Activated effector memory CD4-positive, alpha-beta T cell treated with Interleukin-2 at 50 U/mL for 16 hours (primary cell): ENCODE results near the gene LUC7L.
"Not testable (repeated sequence)": the region's sequence is repeated elsewhere in the genome, so short reads cannot be mapped to it uniquely, and the experiment has no call there.

Source experiments
- DNase-seq: peaks from one replicate; pipeline ENCODE4 v3.0.0-alpha.2; 2020

The LUC7L gene

DNA sequence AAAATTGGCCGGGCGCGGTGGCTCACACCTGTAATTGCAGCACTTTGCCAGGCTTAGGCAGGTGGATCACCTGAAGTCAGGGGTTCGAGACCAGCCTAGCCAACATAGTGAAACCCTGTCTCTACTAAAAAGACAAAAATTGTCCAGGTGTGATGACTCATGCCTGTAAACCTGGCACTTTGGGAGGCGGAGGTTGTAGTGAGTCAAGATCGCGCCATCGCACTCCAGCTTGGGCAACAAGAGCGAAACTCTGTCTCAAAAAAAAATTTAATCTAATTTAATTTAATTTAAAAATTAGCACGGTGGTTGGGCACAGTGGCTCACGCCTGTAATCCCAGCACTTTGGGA is 50.6 kb downstream of the LUC7L start:
- DNase-seq = no peak

DNA sequence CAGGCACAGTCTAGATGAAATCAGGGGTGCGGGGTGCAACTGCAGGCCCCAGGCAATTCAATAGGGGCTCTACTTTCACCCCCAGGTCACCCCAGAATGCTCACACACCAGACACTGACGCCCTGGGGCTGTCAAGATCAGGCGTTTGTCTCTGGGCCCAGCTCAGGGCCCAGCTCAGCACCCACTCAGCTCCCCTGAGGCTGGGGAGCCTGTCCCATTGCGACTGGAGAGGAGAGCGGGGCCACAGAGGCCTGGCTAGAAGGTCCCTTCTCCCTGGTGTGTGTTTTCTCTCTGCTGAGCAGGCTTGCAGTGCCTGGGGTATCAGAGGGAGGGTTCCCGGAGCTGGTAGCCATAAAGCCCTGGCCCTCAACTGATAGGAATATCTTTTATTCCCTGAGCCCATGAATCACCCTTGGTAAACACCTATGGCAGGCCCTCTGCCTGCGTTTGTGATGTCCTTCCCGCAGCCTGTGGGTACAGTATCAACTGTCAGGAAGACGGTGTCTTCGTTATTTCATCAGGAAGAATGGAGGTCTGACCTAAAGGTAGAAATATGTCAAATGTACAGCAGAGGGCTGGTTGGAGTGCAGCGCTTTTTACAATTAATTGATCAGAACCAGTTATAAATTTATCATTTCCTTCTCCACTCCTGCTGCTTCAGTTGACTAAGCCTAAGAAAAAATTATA is 51.1 kb downstream of the LUC7L start:
- no peak for DNase-seq

DNA sequence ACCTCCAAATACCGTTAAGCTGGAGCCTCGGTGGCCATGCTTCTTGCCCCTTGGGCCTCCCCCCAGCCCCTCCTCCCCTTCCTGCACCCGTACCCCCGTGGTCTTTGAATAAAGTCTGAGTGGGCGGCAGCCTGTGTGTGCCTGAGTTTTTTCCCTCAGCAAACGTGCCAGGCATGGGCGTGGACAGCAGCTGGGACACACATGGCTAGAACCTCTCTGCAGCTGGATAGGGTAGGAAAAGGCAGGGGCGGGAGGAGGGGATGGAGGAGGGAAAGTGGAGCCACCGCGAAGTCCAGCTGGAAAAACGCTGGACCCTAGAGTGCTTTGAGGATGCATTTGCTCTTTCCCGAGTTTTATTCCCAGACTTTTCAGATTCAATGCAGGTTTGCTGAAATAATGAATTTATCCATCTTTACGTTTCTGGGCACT is 51.8 kb downstream of the LUC7L start:
- no peak for DNase-seq

DNA sequence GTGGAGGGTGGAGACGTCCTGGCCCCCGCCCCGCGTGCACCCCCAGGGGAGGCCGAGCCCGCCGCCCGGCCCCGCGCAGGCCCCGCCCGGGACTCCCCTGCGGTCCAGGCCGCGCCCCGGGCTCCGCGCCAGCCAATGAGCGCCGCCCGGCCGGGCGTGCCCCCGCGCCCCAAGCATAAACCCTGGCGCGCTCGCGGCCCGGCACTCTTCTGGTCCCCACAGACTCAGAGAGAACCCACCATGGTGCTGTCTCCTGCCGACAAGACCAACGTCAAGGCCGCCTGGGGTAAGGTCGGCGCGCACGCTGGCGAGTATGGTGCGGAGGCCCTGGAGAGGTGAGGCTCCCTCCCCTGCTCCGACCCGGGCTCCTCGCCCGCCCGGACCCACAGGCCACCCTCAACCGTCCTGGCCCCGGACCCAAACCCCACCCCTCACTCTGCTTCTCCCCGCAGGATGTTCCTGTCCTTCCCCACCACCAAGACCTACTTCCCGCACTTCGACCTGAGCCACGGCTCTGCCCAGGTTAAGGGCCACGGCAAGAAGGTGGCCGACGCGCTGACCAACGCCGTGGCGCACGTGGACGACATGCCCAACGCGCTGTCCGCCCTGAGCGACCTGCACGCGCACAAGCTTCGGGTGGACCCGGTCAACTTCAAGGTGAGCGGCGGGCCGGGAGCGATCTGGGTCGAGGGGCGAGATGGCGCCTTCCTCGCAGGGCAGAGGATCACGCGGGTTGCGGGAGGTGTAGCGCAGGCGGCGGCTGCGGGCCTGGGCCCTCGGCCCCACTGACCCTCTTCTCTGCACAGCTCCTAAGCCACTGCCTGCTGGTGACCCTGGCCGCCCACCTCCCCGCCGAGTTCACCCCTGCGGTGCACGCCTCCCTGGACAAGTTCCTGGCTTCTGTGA is 52.5 kb downstream of the LUC7L start, which contains the start of gene HBA1:
Gene HBA1, plus strand, starts transcription at position 204 of the 906 bp plus-strand sequence. Its CDS starts 37 bp downstream, at position 241.
- not testable (repeated sequence) for DNase-seq

DNA sequence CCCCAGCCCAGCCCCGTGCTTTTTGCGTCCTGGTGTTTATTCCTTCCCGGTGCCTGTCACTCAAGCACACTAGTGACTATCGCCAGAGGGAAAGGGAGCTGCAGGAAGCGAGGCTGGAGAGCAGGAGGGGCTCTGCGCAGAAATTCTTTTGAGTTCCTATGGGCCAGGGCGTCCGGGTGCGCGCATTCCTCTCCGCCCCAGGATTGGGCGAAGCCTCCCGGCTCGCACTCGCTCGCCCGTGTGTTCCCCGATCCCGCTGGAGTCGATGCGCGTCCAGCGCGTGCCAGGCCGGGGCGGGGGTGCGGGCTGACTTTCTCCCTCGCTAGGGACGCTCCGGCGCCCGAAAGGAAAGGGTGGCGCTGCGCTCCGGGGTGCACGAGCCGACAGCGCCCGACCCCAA is 53.2 kb downstream of the LUC7L start:
- DNase-seq = not testable (repeated sequence)

DNA sequence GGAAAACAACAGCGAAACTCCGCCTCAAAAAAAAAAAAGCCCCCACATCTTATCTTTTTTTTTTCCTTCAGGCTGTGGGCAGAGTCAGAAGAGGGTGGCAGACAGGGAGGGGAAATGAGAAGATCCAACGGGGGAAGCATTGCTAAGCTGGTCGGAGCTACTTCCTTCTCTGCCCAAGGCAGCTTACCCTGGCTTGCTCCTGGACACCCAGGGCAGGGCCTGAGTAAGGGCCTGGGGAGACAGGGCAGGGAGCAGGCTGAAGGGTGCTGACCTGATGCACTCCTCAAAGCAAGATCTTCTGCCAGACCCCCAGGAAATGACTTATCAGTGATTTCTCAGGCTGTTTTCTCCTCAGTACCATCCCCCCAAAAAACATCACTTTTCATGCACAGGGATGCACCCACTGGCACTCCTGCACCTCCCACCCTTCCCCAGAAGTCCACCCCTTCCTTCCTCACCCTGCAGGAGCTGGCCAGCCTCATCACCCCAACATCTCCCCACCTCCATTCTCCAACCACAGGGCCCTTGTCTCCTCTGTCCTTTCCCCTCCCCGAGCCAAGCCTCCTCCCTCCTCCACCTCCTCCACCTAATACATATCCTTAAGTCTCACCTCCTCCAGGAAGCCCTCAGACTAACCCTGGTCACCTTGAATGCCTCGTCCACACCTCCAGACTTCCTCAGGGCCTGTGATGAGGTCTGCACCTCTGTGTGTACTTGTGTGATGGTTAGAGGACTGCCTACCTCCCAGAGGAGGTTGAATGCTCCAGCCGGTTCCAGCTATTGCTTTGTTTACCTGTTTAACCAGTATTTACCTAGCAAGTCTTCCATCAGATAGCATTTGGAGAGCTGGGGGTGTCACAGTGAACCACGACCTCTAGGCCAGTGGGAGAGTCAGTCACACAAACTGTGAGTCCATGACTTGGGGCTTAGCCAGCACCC is 54.0 kb downstream of the LUC7L start:
- no peak for DNase-seq

DNA sequence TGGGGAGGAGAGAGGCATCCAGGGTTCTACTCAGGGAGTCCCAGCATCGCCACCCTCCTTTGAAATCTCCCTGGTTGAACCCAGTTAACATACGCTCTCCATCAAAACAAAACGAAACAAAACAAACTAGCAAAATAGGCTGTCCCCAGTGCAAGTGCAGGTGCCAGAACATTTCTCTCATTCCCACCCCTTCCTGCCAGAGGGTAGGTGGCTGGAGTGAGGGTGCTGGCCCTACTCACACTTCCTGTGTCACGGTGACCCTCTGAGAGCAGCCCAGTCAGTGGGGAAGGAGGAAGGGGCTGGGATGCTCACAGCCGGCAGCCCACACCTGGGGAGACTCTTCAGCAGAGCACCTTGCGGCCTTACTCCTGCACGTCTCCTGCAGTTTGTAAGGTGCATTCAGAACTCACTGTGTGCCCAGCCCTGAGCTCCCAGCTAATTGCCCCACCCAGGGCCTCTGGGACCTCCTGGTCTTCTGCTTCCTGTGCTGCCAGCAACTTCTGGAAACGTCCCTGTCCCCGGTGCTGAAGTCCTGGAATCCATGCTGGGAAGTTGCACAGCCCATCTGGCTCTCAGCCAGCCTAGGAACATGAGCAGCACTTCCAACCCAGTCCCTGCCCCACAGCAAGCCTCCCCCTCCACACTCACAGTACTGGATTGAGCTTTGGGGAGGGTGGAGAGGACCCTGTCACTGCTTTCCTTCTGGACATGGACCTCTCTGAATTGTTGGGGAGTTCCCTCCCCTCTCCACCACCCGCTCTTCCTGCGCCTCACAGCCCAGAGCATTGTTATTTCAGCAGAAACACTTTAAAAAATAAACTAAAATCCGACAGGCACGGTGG is 55.1 kb downstream of the LUC7L start:
- not testable (repeated sequence) for DNase-seq

DNA sequence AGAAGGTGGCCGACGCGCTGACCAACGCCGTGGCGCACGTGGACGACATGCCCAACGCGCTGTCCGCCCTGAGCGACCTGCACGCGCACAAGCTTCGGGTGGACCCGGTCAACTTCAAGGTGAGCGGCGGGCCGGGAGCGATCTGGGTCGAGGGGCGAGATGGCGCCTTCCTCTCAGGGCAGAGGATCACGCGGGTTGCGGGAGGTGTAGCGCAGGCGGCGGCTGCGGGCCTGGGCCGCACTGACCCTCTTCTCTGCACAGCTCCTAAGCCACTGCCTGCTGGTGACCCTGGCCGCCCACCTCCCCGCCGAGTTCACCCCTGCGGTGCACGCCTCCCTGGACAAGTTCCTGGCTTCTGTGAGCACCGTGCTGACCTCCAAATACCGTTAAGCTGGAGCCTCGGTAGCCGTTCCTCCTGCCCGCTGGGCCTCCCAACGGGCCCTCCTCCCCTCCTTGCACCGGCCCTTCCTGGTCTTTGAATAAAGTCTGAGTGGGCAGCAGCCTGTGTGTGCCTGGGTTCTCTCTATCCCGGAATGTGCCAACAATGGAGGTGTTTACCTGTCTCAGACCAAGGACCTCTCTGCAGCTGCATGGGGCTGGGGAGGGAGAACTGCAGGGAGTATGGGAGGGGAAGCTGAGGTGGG is 55.9 kb downstream of the LUC7L start:
- DNase-seq = not testable (repeated sequence)

DNA sequence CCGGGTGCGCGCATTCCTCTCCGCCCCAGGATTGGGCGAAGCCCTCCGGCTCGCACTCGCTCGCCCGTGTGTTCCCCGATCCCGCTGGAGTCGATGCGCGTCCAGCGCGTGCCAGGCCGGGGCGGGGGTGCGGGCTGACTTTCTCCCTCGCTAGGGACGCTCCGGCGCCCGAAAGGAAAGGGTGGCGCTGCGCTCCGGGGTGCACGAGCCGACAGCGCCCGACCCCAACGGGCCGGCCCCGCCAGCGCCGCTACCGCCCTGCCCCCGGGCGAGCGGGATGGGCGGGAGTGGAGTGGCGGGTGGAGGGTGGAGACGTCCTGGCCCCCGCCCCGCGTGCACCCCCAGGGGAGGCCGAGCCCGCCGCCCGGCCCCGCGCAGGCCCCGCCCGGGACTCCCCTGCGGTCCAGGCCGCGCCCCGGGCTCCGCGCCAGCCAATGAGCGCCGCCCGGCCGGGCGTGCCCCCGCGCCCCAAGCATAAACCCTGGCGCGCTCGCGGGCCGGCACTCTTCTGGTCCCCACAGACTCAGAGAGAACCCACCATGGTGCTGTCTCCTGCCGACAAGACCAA is 56.8 kb downstream of the LUC7L start, which contains the start of gene HBA2:
Gene HBA2, plus strand, starts transcription at position 503 of the 568 bp plus-strand sequence. Its CDS starts 37 bp downstream, at position 540.
- DNase-seq = not testable (repeated sequence)

DNA sequence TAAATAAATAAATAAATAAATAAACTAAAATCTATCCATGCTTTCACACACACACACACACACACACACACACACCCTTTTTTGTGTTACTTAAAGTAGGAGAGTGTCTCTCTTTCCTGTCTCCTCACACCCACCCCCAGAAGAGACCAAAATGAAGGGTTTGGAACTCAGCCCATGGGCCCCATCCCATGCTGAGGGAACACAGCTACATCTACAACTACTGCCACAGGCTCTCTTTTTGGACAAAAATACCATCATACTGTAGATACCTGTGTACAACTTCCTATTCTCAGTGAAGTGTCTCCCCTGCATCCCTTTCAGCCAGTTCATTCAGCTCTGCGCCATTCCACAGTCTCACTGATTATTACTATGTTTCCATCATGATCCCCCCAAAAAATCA is 58.5 kb downstream of the LUC7L start:
- no peak for DNase-seq

DNA sequence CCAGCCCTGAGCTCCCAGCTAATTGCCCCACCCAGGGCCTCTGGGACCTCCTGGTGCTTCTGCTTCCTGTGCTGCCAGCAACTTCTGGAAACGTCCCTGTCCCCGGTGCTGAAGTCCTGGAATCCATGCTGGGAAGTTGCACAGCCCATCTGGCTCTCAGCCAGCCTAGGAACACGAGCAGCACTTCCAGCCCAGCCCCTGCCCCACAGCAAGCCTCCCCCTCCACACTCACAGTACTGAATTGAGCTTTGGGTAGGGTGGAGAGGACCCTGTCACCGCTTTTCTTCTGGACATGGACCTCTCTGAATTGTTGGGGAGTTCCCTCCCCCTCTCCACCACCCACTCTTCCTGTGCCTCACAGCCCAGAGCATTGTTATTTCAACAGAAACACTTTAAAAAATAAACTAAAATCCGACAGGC is 59.2 kb downstream of the LUC7L start:
- DNase-seq = not testable (repeated sequence)

DNA sequence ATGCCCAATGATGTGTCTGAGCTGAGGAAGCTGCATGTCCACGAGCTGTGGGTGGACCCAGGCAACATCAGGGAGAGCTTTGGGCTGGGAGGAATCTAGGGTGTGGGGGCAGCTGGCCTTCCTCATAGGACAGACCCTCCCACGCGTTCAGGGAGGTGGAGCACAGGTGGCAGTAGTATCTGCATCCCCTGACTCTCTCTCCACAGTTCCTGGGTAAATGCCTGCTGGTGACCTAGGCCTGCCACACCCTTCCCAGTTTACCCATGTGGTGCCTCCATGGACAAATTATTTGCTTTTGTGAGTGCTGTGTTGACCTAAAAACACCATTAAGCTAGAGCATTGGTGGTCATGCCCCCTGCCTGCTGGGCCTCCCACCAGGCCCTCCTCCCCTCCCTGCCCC is 60.2 kb downstream of the LUC7L start:
- no peak for DNase-seq

DNA sequence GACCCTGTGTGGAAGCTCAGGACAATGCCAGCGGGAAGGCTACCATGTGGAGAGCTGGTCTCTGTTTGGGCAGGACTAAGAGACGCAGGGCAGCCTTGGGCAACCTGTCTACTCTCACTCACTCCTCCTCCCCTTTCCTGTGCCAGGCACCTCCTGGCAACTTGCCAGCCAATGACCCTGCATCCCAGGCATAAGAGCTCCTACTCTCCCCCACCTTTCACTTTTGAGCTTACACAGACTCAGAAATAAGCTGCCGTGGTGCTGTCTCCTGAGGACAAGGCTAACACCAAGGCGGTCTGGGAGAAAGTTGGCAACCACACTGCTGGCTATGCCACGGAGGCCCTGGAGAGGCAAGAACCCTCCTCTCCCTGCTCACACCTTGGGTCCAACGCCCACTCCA is 60.8 kb downstream of the LUC7L start:
- DNase-seq = no peak

DNA sequence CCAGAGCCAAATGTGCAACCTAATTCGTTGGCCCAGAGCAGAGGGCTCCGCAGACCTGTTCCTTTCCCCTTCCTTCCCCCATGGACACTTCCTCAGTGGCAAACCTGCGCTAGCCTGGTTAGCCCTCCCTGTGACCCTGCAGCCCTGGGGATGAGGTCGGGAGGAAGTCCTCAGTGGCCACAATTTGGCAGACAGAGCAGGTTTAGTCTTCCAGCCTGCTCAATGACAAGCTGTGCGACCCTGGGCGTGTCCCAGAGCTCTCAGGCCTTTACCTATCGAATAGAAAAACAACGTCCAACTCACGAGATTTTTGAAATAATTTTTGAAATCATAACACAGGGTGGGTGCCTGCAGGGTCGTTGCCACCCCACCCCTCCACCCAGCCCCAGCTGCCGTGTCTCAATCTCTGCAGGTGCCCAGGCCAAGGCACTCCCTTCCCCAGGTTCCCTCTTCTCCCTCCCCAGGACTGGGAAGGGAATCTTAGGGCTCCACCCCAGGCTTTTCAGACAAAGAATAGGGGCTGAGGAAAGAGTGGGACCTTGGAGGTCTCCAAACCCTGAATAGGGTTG is 62.0 kb downstream of the LUC7L start:
- DNase-seq = no peak

DNA sequence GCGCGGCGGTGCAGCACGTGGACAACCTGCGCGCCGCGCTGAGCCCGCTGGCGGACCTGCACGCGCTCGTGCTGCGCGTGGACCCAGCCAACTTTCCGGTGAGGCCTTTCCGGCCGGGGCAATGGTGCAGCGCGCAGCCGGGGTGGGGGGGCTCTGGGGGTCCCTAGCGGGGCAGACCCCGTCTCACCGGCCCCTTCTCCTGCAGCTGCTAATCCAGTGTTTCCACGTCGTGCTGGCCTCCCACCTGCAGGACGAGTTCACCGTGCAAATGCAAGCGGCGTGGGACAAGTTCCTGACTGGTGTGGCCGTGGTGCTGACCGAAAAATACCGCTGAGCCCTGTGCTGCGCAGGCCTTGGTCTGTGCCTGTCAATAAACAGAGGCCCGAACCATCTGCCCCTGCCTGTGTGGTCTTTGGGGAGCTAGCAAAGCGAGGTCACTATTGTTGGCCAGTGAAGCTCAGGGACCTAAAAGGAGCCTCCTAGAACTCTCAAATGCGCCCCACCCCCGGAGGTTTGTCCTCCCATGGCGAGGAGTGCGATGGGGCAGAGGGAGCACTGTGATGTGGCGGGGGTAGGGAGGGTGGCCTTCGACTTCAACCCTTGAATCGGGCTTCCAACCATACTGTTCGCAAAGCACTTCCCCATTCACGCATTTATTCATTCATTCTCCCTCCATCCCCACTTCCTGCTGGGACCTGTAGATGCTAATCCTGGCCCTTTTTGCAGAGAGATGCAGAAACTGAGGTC is 62.7 kb downstream of the LUC7L start:
- DNase-seq = no peak

DNA sequence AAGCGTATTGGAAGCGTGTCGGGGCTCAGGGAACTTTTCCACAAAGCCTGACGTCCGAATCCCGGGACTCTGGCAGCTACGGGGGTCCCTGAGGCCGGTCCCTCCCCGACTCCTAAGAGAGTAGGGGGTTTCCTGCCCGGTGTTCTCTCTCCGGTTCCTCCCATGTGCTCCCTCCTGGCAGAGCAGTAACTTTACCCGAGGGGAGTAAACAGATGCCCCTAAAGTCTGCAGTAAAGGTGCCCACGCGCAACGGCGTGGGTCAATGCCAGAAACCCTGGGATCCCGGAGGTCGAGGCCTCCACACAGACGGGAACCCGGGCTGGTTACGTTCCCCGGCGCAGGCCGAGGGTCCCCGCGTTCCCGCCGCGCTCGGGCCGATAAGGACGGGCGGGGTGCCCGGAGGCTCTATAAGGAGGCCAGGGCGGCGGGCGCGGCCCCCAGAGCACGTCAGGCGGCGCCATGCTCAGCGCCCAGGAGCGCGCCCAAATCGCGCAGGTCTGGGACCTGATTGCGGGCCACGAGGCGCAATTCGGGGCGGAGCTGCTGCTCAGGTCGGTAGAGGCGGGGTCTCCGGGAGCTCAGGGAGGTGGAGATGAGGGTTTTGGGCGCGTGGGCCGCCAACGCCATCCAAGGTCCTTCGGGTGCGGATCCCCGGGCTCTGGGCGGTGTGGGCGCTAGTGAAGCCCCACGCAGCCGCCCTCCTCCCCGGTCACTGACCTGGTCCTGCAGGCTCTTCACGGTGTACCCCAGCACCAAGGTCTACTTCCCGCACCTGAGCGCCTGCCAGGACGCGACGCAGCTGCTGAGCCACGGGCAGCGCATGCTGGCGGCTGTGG is 63.5 kb downstream of the LUC7L start, which contains the start of gene HBM:
Gene HBM, plus strand, starts transcription at position 440 of the 836 bp plus-strand sequence. Its CDS starts 20 bp downstream, at position 460.
- DNase-seq = no peak

DNA sequence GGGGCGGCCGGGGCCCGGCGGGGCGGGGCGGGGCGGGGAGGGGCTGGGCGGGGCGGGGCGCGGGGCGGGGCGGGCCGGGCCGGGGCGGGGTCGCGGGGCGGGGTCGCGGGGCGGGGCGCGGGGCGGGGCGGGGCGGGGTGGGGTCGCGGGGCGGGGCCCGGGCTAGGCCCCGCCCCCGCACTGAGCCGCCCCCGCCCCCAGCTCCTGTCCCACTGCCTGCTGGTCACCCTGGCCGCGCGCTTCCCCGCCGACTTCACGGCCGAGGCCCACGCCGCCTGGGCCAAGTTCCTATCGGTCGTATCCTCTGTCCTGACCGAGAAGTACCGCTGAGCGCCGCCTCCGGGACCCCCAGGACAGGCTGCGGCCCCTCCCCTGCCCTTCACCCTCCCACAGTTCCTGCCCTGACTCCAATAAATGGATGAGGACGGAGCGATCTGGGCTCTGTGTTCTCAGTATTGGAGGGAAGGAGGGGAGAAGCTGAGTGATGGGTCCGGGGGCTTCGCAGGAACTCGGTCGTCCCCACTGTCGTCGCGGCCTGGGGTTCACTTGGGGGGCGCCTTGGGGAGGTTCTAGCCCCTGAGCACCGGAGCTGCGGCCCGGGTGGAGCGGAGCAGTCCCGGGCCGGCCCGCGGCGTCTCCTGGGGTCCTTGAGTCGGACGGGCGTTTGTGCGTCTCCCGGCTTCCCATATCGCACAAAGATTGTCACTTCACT is 64.3 kb downstream of the LUC7L start:
- no peak for DNase-seq
